ENCODE data around the gene UQCRFS1.
A peak's percentile ranks its signal among the peaks of the same experiment; 100 is the strongest.

The UQCRFS1 gene

GRCh38 chr19:29206453-29206852 lies 6.5 kb downstream of the UQCRFS1 start:
- FAIRE-seq, result no peak
- DNase-seq (ENCODE audit: insufficient read length, low spot score), result no peak
- TF ChIP-seq POLR2A (IDR thresholded peaks at IDR 0.05; ENCODE audit: low read depth, low read length), result no peak

GRCh38 chr19:29202281-29202680 lies 10.7 kb downstream of the UQCRFS1 start:
- DNase-seq (ENCODE audit: insufficient read length, low spot score), result no peak
- no peak for FAIRE-seq
- TF ChIP-seq POLR2A (IDR thresholded peaks at IDR 0.05; ENCODE audit: low read depth, low read length), result no peak

GRCh38 chr19:29201855-29202254 lies 11.1 kb downstream of the UQCRFS1 start:
- no peak for TF ChIP-seq POLR2A (IDR thresholded peaks at IDR 0.05; ENCODE audit: low read depth, low read length)
- DNase-seq (ENCODE audit: insufficient read length, low spot score), result no peak
- FAIRE-seq, result no peak

GRCh38 chr19:29194658-29195057 lies 18.3 kb downstream of the UQCRFS1 start:
- FAIRE-seq, result no peak
- no peak for DNase-seq (ENCODE audit: insufficient read length, low spot score)
- no peak for TF ChIP-seq POLR2A (IDR thresholded peaks at IDR 0.05; ENCODE audit: low read depth, low read length)

- FAIRE-seq (no peak), DNase-seq (ENCODE audit: insufficient read length, low spot score) (no peak)
- TF ChIP-seq POLR2A (IDR thresholded peaks at IDR 0.05; ENCODE audit: low read depth, low read length), result no peak
Observed at GRCh38 chr19:29193155-29193554, 19.8 kb downstream of the UQCRFS1 start.

- FAIRE-seq (no peak), DNase-seq (ENCODE audit: insufficient read length, low spot score) (no peak)
- no peak for TF ChIP-seq POLR2A (IDR thresholded peaks at IDR 0.05; ENCODE audit: low read depth, low read length)
Observed at GRCh38 chr19:29191005-29191404, 21.9 kb downstream of the UQCRFS1 start.

GRCh38 chr19:29189033-29189360 lies 24.0 kb downstream of the UQCRFS1 start:
- FAIRE-seq (no peak), DNase-seq (ENCODE audit: insufficient read length, low spot score) (no peak)
- TF ChIP-seq POLR2A (IDR thresholded peaks at IDR 0.05; ENCODE audit: low read depth, low read length), result no peak

- FAIRE-seq (no peak), DNase-seq (ENCODE audit: insufficient read length, low spot score) (no peak)
- TF ChIP-seq POLR2A (IDR thresholded peaks at IDR 0.05; ENCODE audit: low read depth, low read length), result no peak
Observed at GRCh38 chr19:29188289-29189032, 24.5 kb downstream of the UQCRFS1 start.

GRCh38 chr19:29187676-29188075 lies 25.3 kb downstream of the UQCRFS1 start:
- DNase-seq (ENCODE audit: insufficient read length, low spot score) (no peak), FAIRE-seq (no peak)
- no peak for TF ChIP-seq POLR2A (IDR thresholded peaks at IDR 0.05; ENCODE audit: low read depth, low read length)

- TF ChIP-seq POLR2A (IDR thresholded peaks at IDR 0.05; ENCODE audit: low read depth, low read length), result no peak
- FAIRE-seq, result no peak
- DNase-seq (ENCODE audit: insufficient read length, low spot score), result no peak
Observed at GRCh38 chr19:29185427-29185826, 27.5 kb downstream of the UQCRFS1 start.

- DNase-seq (ENCODE audit: insufficient read length, low spot score) (no peak), FAIRE-seq (no peak)
- no peak for TF ChIP-seq POLR2A (IDR thresholded peaks at IDR 0.05; ENCODE audit: low read depth, low read length)
Observed at GRCh38 chr19:29176981-29177754, 35.8 kb downstream of the UQCRFS1 start.

GRCh38 chr19:29173896-29174295 lies 39.1 kb downstream of the UQCRFS1 start:
- no peak for FAIRE-seq
- no peak for TF ChIP-seq POLR2A (IDR thresholded peaks at IDR 0.05; ENCODE audit: low read depth, low read length)
- no peak for DNase-seq (ENCODE audit: insufficient read length, low spot score)

GRCh38 chr19:29172302-29172701 lies 40.6 kb downstream of the UQCRFS1 start:
- no peak for TF ChIP-seq POLR2A (IDR thresholded peaks at IDR 0.05; ENCODE audit: low read depth, low read length)
- no peak for FAIRE-seq
- no peak for DNase-seq (ENCODE audit: insufficient read length, low spot score)

- no peak for TF ChIP-seq POLR2A (IDR thresholded peaks at IDR 0.05; ENCODE audit: low read depth, low read length)
- FAIRE-seq, result no peak
- DNase-seq (ENCODE audit: insufficient read length, low spot score), result no peak
Observed at GRCh38 chr19:29171525-29171924, 41.4 kb downstream of the UQCRFS1 start.

- peak; percentile 69 for FAIRE-seq
- no peak for TF ChIP-seq POLR2A (IDR thresholded peaks at IDR 0.05; ENCODE audit: low read depth, low read length)
Observed at GRCh38 chr19:29170554-29170953, 42.4 kb downstream of the UQCRFS1 start.

More at GRCh38 chr19:29170554-29170953, 42.4 kb downstream of the UQCRFS1 start:
- DNase-seq (ENCODE audit: insufficient read length, low spot score), result no peak

Data from H54 (cell line).